Natural killer cell (primary cell): ENCODE measurements around the gene SENP1. TPM values are rescaled to one million over a fixed set of nuclear protein-coding genes. Genes with fewer than 3 reads are reported as not detected.

ENCODE experiments used
- ATAC-seq, 3 donors: fragments of 150-1000 bp in 2 of 3; fragments of 200-7000 bp in 1 of 3; cut with Tn5 transposase; 1 replicate in 1 of 3; 2 replicates in 2 of 3; pipeline ENCODE4 v1.10.0; 2021; ENCODE audit warnings: mild to moderate bottlenecking in 2 of 3, moderate library complexity in 2 of 3
- DNase-seq, 2 donors: peaks; one replicate each; pipeline versions ENCODE4 v3.0.0 to v3.0.0-alpha.2; 2013 to 2021; ENCODE audit warnings: mixed read lengths in 1 of 2
- H3K27ac ChIP-seq: one replicate; pipeline ENCODE4 v1.5.1; 2013; ENCODE audit warnings: mild to moderate bottlenecking, low read length
- H3K27me3 ChIP-seq: one replicate; pipeline ENCODE4 v1.6.1; 2013; ENCODE audit warnings: low read length; ENCODE audit not compliant: control insufficient read depth, insufficient read depth
- H3K36me3 ChIP-seq: one replicate; pipeline ENCODE4 v1.6.1; 2013; ENCODE audit warnings: low read length; ENCODE audit not compliant: control insufficient read depth, insufficient read depth
- H3K4me1 ChIP-seq: one replicate; pipeline ENCODE4 v1.6.1; 2013; ENCODE audit warnings: low read length; ENCODE audit not compliant: control insufficient read depth, insufficient read depth
- H3K4me3 ChIP-seq: one replicate; pipeline ENCODE4 v1.5.1; 2013; ENCODE audit warnings: low read length
- H3K9me3 ChIP-seq: one replicate; pipeline ENCODE4 v1.6.1; 2013; ENCODE audit warnings: low read length; ENCODE audit not compliant: control insufficient read depth, insufficient read depth
- H3K27ac Mint-ChIP-seq, 2 donors: one replicate each; pipeline ENCODE4 v1.8.0; 2022; ENCODE audit warnings: mild to moderate bottlenecking in 2 of 2, mixed read lengths in 2 of 2, moderate library complexity in 1 of 2
- H3K27me3 Mint-ChIP-seq, 2 donors: one replicate each; pipeline ENCODE4 v1.8.0; 2022; ENCODE audit warnings: low read depth in 2 of 2, mixed read lengths in 2 of 2
- H3K36me3 Mint-ChIP-seq: one replicate; pipeline ENCODE4 v1.8.0; 2022; ENCODE audit warnings: mixed read lengths
- H3K4me1 Mint-ChIP-seq, 2 donors: one replicate each; pipeline ENCODE4 v1.8.0; 2022; ENCODE audit warnings: mixed read lengths in 2 of 2
- H3K4me3 Mint-ChIP-seq: one replicate; pipeline ENCODE4 v1.8.0; 2022; ENCODE audit warnings: mild to moderate bottlenecking, moderate library complexity, mixed read lengths
- H3K9me3 Mint-ChIP-seq, 2 donors: one replicate each; pipeline ENCODE4 v1.8.0; 2022; ENCODE audit warnings: mixed read lengths in 2 of 2
- CTCF ChIP-seq: fragments of 200-600 bp; IDR thresholded peaks from one replicate; pipeline ENCODE4 v1.8.0; 2022; ENCODE audit warnings: antibody characterized with exemption
- WGBS: methylation state at CpG from one replicate; pipeline ENCODE4 v1.1.7; 2013; ENCODE audit warnings: missing lambda C conversion rate; ENCODE audit not compliant: insufficient coverage; 5-methylcytosine and 5-hydroxymethylcytosine counted together
- intact Hi-C: fragments of 100-400 bp; cut with micrococcal nuclease; formaldehyde crosslinking; loops from one replicate; pipeline ENCODE4 v1.14.2; 2022
- total RNA-seq, 4 donors: library from RNA; stranded (reverse); fragments of 120-200 nt in 1 of 4; gene quantifications; one replicate each; pipeline versions ENCODE4 v1.2.3 to v1.2.4, GENCODE V29; 2013 to 2022

The SENP1 gene
- total RNA-seq, 3 donors from 2014 or later (not counting 1 experiment from before 2014, with no cell fraction given) = 35.6 to 39.6 (median 36.8) TPM

GRCh38 chr12:48132826-48133225 lies 26.9 kb upstream of the SENP1 start:
- WGBS = 96% methylated on average over 14 of the region's 14 CpGs
- H3K4me1 Mint-ChIP-seq = no peaks in the 10 kb centered on the region
- H3K27ac Mint-ChIP-seq = no peak overlapping the region
- TF ChIP-seq CTCF = no peak
- H3K27me3 ChIP-seq = no peaks in the 10 kb centered on the region
- H3K36me3 ChIP-seq = no peaks in the 10 kb centered on the region
- H3K4me1 ChIP-seq = no peaks in the 10 kb centered on the region
- no peak overlapping the region for H3K4me3 ChIP-seq
- no peaks in the 10 kb centered on the region for H3K36me3 Mint-ChIP-seq
- DNase-seq = no peak
- ATAC-seq = no peak
- no peaks in the 10 kb centered on the region for H3K9me3 ChIP-seq
- no peaks in the 10 kb centered on the region for H3K27me3 Mint-ChIP-seq
- intact Hi-C loops = no loop called here
- H3K27ac ChIP-seq = no peak overlapping the region
- no peaks in the 10 kb centered on the region for H3K9me3 Mint-ChIP-seq
- no peak overlapping the region for H3K4me3 Mint-ChIP-seq

GRCh38 chr12:48131517-48131916 lies 25.6 kb upstream of the SENP1 start:
- Mint-ChIP-seq H3K27me3 (no peaks in the 10 kb centered on the region), H3K27ac (no peak overlapping the region), H3K4me3 (no peak overlapping the region), H3K4me1 (no peaks in the 10 kb centered on the region), H3K9me3 (no peaks in the 10 kb centered on the region), H3K36me3 (no peaks in the 10 kb centered on the region)
- Histone ChIP-seq H3K9me3 (no peaks in the 10 kb centered on the region), H3K36me3 (no peaks in the 10 kb centered on the region), H3K4me3 (no peak overlapping the region), H3K27ac (no peak overlapping the region), H3K4me1 (no peaks in the 10 kb centered on the region), H3K27me3 (no peaks in the 10 kb centered on the region)
- TF ChIP-seq CTCF = no peak
- DNase-seq (no peak), ATAC-seq (no peak)
- intact Hi-C loops = no loop called here
- whole genome bisulfite sequencing = 95% methylated on average over 2 of the region's 2 CpGs

- Histone ChIP-seq H3K27me3 (no peaks in the 10 kb centered on the region), H3K36me3 (no peaks in the 10 kb centered on the region), H3K27ac (no peak overlapping the region), H3K9me3 (no peaks in the 10 kb centered on the region), H3K4me3 (no peak overlapping the region), H3K4me1 (no peaks in the 10 kb centered on the region)
- no peaks in the 10 kb centered on the region for H3K9me3 Mint-ChIP-seq
- no peaks in the 10 kb centered on the region for H3K36me3 Mint-ChIP-seq
- H3K27ac Mint-ChIP-seq = no peak overlapping the region
- no peaks in the 10 kb centered on the region for H3K27me3 Mint-ChIP-seq
- intact Hi-C loops = no loop called here
- DNase-seq (no peak), ATAC-seq (no peak)
- H3K4me1 Mint-ChIP-seq = no peaks in the 10 kb centered on the region
- TF ChIP-seq CTCF = no peak
- 100% methylated on average over 1 of the region's 1 CpG for WGBS
- no peak overlapping the region for H3K4me3 Mint-ChIP-seq
Observed at GRCh38 chr12:48129376-48129775, 23.5 kb upstream of the SENP1 start.

GRCh38 chr12:48128800-48129199 lies 22.9 kb upstream of the SENP1 start:
- H3K27me3 Mint-ChIP-seq = no peaks in the 10 kb centered on the region
- no peaks in the 10 kb centered on the region for H3K27me3 ChIP-seq
- TF ChIP-seq CTCF = no peak
- no peaks in the 10 kb centered on the region for H3K36me3 Mint-ChIP-seq
- ATAC-seq (no peak), DNase-seq (no peak)
- H3K9me3 ChIP-seq = no peaks in the 10 kb centered on the region
- no peak overlapping the region for H3K27ac Mint-ChIP-seq
- no peaks in the 10 kb centered on the region for H3K36me3 ChIP-seq
- H3K9me3 Mint-ChIP-seq = no peaks in the 10 kb centered on the region
- no peaks in the 10 kb centered on the region for H3K4me1 ChIP-seq
- intact Hi-C loops = no loop called here
- H3K27ac ChIP-seq = no peak overlapping the region
- no peak overlapping the region for H3K4me3 Mint-ChIP-seq
- H3K4me3 ChIP-seq = no peak overlapping the region
- WGBS = 100% methylated on average over 1 of the region's 1 CpG
- no peaks in the 10 kb centered on the region for H3K4me1 Mint-ChIP-seq
